T-helper 22 cell (primary cell): ENCODE data around the gene LPP.
A peak's percentile ranks its signal among the peaks of the same experiment; 100 is the strongest.

ENCODE experiments used
- DNase-seq: peaks from one replicate; pipeline ENCODE4 v3.0.0-alpha.2; 2020; ENCODE audit warnings: low read depth

LPP gene

GRCh38 chr3:188299068-188299467, 145.1 kb downstream of the LPP start:
- no peak for DNase-seq

GRCh38 chr3:188299708-188300107, 145.8 kb downstream of the LPP start:
- no peak for DNase-seq

DNA sequence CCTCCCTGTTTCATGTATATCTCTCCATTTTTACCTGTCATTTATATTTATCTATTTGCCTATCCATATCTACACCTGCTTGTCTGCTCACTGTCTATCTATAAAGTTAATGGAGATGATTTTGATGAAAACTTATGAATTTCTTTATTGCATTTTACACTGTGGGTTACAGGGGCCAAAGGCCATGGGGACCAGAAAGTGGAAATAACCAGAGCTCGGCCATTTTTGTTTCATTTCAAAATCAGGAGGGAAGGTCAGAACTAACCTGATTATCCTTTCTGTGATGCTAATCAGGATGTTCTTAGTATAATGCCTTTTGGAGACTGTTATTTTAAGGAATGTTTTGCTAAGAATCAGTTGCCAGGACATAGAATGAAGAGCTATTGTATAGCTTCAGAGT, 147.2 kb downstream of the LPP start:
- DNase-seq, result no peak

GRCh38 chr3:188303286-188303799, 149.4 kb downstream of the LPP start:
- DNase-seq, result no peak

DNA sequence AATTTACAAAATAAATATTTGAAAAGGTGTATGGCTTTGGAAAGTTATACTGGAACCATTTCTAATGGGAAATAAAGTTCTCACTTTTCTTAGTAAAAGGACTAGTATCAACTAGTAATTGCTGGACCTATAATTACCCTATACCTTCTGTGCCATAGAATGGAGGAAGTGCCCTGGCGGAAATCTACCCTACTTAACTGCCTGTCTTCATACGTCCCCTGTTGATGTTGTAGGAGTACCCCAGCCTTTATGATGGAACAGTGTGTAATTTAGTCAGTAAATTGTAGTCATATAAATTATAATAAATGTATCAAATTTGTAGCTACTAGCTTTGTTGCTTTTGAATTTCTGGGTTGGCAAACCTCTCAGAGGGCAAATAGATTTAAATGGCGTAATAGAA, 149.9 kb downstream of the LPP start:
- DNase-seq, result no peak

DNA sequence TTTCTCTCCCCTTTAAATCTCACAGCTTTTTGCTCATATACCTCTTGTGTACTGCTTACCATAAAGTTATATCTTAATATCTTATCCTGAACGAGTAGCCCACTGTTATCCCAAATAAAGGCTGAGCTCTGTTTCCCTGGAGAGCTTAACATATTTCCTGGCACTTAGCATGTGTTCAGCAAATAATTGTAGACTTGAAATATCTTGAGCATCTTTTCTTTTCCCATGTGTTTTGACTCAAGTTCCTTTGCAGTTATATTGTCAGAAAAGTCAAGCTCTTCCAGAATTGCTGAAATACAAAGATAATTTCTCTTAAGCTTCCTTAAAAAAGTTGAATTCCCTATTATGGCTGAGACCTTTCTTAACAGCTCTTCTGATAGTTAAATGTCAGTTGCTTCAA, 150.5 kb downstream of the LPP start:
- DNase-seq, result no peak

- DNase-seq, result no peak
Observed at GRCh38 chr3:188305220-188305619, 151.3 kb downstream of the LPP start.

DNA sequence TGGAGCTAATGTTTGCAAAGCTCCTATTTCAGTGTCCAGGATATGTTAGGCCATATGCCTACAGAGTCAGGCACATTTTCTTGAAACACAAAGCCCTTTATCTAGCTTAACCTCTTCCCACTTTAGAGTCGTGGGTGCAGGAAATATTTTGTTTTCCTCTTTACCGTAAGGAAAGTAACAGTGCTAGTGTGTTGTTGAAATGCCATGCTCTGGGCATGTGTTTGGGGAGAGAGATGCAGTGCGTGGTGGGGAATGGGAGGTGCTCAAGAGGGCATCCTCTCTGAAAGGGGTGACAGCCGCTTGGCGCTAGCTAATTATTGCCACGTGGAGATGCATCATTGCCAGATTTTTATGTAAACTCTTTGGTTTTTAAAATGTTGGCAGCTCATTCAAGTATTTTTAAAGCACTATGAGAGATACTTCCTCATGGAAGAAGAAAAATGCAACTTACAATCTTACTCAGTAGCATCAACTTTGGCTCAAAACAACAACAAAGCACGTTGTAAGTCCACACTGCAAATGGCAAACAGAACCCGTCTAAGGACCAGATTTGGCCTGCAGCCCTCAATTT, 152.6 kb downstream of the LPP start:
- DNase-seq, result no peak

DNA sequence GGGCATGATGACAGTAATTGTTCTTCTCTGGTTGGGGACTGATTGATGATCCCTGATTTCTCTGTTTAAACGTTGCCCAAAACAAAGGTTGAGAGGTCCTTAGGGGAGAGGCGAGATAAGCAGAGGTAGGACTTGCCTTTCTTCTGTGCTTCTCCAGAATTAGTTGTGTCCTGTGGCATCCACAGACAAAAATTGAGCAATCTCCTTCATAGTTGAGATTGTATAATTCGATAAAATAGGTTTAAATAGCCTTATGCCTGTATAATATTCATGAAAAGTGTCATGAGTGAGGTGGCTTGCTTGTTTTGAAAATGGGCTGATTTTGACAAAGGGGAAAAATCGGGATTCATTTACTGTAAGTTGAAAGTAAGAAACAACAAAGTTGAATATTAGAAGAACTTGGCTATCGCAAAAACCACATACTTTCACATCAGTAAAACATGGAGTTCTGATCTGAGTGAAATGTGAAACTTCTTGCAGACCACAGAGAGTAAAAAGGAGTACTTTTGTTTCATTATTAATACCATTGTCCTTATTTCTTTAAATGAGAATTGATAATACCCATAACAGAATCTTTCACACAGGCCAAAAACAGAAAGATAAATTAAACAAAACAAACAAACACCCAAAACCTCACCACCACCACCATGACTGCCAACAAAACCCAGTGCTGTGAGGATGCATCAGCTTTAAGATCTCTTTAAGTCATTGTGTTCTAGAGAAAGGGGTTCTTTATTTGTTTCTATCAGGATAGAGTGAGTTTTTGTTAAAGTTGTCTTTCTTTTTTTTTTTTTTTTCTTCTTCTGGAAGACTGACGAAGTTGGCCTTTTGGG, 155.7 kb downstream of the LPP start:
- DNase-seq, result no peak

DNA sequence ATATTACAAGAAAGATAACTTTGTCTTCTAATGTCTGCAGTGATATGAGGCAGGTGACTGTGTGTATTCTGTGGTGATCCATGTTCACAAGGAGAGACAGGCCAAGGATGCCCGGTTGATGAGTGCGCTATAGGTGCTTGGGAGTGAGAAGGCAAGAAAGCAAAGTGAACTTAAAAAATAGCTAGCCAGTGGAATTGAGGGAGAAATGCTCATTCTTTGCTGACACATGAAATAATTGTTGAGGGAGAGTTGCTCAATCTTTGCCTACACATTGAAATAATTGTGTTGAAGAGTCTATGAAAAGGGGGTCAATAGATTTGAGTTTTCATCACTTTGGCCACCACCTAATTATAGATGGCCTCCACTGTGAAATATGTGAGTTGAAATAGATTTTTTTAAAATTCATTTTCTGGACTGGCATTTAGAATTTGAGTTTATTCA, 156.3 kb downstream of the LPP start:
- no peak for DNase-seq

- DNase-seq, result no peak
Observed at GRCh38 chr3:188315553-188315952, 161.6 kb downstream of the LPP start.

DNA sequence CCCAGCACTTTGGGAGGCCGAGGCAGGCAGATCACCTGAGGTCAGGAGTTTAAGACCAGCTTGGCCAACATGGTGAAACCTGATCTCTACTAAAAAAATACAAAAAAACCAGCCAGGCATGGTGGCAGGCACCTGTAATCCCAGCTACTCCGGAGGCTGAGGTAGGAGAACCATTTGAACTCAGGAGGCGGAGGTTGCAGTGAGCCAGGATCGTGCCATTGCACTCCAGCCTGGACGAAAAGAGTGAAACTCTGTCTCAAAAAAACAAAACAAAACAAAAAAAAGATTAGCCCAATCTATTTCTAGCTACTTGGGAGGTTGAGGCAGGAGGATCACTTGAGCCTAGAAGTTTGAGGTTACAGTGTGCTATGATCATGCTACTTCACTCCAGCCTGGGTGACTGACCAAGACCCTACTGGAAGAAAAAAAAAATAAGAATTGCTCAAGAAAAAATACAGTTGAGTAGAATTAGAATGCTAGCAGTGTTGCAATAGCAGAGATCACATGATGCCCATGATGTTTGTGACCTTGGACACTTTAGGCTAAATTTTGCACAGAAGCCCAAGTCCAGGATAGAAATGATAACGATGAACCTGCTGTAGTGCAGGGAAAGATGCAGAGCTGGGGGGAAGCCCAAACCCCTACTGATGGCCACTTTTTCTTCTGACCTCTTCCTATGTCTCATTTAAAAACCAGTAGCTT, 162.2 kb downstream of the LPP start:
- DNase-seq, result no peak

GRCh38 chr3:188316723-188317070, 162.7 kb downstream of the LPP start:
- DNase-seq, result no peak

DNA sequence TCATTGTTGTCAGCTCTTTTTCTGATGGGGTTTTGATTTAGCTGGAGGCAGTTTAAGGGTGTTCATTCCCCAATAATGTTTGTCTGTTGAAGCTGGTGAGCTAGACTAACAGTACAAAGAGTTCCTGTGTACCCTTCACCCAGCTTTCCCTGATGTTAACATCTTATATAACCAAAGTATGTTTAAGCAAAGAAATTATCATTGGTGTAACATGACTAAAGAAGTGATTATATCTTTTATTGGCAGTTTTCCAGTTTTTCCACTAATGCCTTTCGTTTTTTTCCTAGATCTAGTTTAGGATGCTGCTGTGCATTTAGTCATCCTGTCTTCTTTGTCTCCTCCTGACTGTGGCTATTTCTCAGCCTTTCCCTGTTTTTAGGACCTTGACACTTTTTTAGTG, 165.6 kb downstream of the LPP start:
- DNase-seq, result no peak

- no peak for DNase-seq
Observed at GRCh38 chr3:188320757-188321156, 166.8 kb downstream of the LPP start.

DNA sequence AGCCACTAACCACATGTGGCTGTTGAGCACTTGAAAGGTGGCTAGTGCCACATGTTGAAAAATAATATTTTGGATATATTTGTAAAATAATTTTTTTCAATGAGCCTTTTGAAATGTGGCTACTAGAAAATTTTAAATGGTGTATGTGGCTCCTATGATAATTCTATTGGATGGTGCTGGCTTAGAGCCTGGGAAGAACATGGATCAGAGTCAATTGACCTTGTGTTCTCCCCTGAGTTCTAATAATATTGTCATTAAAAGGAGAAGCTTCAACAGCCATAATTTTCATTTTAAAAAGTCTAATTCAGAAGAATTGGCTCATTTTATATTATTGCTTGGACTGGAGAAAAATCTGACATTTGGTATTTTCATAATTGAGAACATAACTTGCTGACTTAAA, 167.3 kb downstream of the LPP start:
- no peak for DNase-seq

DNA sequence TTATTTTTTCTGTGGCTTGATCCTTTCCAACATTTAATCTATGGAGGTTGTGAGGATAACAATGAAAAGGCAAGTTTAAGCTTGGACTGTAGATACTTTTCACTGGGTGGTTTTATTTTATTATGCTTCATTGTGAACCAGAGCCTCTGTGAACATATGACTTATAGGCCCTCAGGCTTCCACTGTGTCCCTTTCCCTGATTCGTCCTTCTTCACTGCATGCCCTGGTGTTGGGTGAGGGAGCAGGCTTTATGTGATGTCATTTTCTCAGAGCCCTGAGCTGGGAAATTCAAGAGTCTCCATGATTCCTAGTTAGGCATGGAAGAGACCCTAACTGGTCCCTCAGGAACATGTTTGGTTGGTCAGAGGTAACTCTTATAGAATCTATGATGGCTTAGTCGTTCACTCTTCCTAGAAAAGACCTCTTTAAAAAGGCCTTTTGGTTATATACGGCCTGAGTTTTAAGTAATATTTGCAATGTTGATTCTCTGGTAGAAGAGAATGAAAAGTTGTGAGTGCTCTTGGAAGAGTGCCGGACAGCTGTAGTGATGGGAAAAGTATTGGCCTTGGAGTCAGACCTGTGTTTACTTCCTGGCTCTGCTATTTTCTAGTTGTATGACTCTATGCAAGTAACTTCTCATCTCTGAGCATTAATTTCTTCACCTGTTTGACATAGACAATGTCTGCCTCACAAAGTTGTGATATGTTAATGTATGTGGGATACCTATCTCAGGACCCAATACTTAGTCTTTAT, 168.4 kb downstream of the LPP start:
- DNase-seq, result no peak

DNA sequence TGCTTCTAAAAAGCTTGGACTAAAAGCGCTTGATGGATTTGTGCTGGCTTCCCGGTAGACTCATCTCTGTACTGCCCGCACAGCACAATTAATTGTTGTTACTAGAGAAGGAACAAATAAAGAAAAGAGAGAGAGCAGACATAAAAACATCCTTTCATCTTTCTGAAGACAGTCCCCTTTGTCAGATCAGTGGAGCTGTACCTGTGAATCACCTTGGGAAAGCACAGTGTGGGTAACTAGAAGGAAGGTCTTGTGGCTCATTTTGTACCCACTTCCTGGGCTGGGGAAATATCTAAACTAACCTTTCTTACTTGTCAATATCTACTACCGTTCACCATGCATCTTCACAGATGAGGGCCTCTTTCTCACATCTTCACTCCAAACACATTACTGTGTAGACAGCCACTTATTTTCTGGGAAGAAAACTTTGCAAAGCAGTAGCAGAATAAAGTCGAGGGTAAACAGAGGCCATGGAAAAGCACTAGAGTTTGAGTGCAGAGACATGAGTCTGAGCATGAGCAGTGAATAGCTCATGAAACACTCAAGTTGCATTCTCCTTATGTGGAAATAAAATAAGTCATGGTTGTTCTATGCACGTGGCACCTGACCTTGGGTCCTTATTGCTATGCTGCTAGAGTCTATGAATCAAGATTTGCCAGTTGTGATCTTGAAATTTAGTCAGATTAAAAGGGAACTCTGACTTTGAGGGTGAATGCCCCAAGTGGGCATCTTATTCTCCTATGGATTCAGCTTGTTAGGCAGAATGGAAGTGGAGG, 169.3 kb downstream of the LPP start:
- peak; percentile 17 for DNase-seq

- DNase-seq, result no peak
Observed at GRCh38 chr3:188326111-188326510, 172.2 kb downstream of the LPP start.

- DNase-seq, result no peak
Observed at GRCh38 chr3:188326968-188327367, 173.0 kb downstream of the LPP start.

DNA sequence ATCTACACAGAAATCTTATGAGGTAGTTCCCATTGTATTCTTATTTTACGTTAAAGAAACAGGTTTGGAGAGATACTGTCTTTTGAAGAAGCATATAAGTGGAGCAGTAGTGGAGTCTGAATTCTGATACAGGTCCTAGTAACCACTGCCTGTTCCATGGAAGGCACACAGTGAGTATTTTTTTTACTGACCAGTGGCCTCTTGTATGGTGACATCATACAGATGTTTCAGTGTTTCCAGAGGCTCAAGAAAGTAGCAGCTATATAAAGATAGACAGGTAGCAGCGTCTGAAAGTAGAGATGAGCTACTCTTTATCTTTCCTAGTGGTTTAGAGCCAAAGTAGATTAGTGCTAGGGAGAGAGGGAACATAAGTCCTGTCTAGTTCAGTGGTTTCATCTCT, 173.5 kb downstream of the LPP start:
- no peak for DNase-seq

DNA sequence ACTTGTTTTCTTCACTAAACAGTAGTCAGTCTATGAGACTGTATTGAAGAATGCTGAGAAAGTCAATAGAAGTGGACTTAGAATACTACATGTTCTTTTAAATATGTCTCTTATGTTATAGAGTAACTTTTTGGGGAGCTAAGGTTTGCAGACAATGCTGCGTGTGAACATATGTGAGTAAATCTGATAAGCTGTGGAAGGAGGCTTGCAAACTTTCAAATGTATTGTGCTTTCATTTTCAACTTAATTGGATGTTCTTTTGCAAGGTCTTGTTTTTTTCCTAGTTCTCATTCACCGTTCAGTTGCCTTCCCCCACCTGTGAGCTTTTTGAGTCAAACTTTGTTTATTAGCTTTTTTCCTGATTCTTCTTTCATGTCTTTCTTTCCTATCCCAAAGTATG, 176.2 kb downstream of the LPP start:
- DNase-seq, result no peak
